Fibroblast of mammary gland (primary cell): ENCODE measurements around the gene MRPS15.

Source experiments
- DNase-seq: peaks from one replicate; pipeline ENCODE4 v3.0.0-alpha.2; 2010; ENCODE audit warnings: low read depth
- H3K4me3 ChIP-seq: 2 replicates; pipeline ENCODE4 v1.5.1; 2011; ENCODE audit warnings: low read depth, mild to moderate bottlenecking, low read length, moderate library complexity; ENCODE audit not compliant: control insufficient read depth
- CTCF ChIP-seq: conservative IDR thresholded peaks from 2 replicates; pipeline ENCODE4 v1.5.1; 2011; ENCODE audit warnings: low read depth, low read length, inconsistent platforms; ENCODE audit not compliant: control insufficient read depth, insufficient read depth

MRPS15 gene

GRCh38 chr1:36475910-36476604 is 11.9 kb upstream of the MRPS15 start:
- TF ChIP-seq CTCF: no peak
- DNase-seq: no peak
- H3K4me3 ChIP-seq: no peak overlapping the region

- DNase-seq: no peak
- no peak for TF ChIP-seq CTCF
- H3K4me3 ChIP-seq: no peak overlapping the region
Measured at GRCh38 chr1:36475341-36475740, 11.2 kb upstream of the MRPS15 start.

- H3K4me3 ChIP-seq: no peak overlapping the region
- no peak for TF ChIP-seq CTCF
- no peak for DNase-seq
Measured at GRCh38 chr1:36472656-36473055, 8.5 kb upstream of the MRPS15 start.

- no peak for TF ChIP-seq CTCF
- DNase-seq: no peak
- H3K4me3 ChIP-seq: no peak overlapping the region
Measured at GRCh38 chr1:36471830-36472641, 7.9 kb upstream of the MRPS15 start.

- DNase-seq: no peak
- TF ChIP-seq CTCF: no peak
- H3K4me3 ChIP-seq: no peak overlapping the region
Measured at GRCh38 chr1:36469163-36469562, 5.0 kb upstream of the MRPS15 start.

GRCh38 chr1:36467700-36468455 is 3.7 kb upstream of the MRPS15 start:
- TF ChIP-seq CTCF: no peak
- no peak for DNase-seq
- no peak overlapping the region for H3K4me3 ChIP-seq
